GM21367 (cell line): ENCODE measurements around the gene SYT9.
"Not testable (repeated sequence)": the region's sequence is repeated elsewhere in the genome, so short reads cannot be mapped to it uniquely, and the experiment has no call there.

Experiments used
- ATAC-seq: cut with Tn5 transposase; IDR thresholded peaks from one replicate; pipeline ENCODE4 v1.9.1; 2021; ENCODE audit not compliant: unreplicated experiment

Gene SYT9

DNA sequence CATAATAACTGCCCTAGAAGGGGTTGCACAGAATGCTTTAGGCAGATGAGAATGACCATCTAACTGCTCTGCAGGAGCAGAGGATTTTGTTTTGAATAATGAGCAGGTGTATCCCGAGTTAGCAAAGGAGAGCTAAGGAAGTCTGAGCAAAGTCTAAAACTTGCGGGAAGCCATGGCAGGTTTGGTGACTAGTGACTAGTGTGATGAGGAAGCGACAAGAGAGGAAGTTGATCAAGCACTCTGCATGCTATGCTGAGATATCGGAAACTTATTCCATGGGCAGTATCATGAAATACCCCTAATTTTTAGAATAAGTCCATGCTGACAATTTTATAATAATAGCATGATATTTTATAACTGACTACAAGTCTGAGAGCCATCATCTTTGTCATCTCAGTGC, 246.5 kb downstream of the SYT9 start:
- no peak for ATAC-seq

DNA sequence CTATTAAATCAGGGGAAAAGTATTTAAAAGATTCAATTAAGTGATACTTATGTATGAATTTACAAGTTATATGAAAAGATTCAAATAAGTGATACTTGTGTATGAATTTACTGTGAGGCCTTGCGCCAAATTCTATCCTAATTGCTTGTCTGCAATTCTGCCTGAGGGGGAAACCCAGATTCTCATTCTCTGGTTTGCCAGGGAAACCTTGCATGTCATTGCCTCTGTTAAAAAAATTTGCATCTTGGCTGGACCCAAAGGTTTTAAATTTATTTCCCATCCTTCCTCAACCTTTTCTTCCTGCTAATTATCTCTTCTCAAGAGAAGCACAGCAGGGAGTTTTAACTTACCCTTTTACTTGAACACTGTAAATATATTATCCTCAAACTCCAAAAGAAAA, 247.4 kb downstream of the SYT9 start:
- ATAC-seq, result no peak

DNA sequence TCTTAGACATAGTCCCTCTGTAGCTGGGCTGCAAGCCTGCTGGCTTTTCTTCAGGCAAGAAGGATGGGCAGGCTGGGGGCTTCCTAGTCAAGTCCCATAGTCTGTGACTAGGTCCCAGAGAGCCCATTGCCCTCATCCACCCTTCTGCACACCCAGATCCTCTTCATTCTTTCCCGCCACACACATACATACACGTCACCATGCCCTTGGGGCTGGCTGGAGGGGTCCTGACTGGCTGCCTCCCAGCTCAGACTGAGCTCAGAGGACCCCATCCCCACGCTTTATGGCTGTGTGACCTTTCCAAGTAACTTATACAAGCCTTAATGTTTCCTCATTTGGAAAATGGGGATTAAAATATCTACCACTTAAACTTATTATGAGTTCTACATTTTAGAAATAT, 248.5 kb downstream of the SYT9 start:
- no peak for ATAC-seq

DNA sequence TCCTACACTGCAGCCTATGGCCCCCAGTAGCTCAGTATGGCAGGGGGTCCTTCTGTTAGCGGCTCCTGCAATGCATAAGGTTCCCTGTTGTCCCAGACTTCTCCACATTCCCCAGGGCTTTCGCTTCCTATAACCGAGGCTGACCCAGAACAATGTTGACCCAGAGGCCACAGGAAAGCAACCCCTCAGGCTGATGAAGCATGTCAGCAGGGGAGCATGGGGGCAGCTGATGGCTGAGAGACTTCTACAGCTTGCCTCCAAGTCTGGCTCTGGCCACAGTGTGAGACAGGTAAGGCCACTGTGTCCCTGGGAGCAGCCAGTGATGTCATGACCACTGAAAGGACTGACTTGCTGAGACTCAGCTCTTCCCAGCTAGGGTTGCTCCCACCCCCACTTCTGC, 249.5 kb downstream of the SYT9 start:
- ATAC-seq, result no peak

DNA sequence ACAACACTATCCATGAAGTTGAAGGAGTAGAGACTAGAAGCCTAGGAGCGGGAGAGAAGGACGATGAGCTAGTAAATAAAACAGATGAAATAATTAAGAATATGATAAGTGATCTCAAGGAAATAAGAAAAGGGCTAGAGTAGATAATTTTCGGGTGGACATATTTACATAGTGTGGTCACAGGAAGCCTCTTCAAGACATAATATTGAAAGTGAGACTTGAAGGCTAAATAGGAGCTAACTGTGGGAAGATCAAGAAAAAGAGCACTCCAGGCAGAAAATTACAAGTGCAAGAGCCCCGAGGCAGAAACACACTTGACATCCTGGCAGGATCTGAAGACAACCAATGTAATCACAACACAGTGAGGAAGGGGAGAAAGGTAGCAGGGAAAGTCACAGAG, 250.2 kb downstream of the SYT9 start:
- ATAC-seq, result no peak

DNA sequence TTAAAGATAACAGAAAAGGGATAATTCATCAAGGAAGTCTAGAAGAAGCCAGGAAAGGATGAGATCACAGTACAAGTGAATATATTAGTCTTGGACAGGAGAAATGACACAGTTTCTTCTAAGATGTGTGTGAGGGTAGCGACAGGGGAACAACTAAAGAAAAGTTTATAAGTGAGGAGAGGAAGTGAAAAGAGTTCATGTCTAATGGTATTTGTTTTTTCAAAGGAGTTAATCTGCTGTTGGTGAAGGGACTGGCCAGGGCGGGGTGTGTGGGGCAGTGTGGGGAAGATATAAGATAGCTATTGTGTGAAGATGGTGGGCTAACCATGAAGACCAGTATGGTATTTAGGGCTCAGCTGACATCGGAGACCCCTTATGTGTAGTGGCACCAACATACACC, 254.5 kb downstream of the SYT9 start:
- no peak for ATAC-seq

DNA sequence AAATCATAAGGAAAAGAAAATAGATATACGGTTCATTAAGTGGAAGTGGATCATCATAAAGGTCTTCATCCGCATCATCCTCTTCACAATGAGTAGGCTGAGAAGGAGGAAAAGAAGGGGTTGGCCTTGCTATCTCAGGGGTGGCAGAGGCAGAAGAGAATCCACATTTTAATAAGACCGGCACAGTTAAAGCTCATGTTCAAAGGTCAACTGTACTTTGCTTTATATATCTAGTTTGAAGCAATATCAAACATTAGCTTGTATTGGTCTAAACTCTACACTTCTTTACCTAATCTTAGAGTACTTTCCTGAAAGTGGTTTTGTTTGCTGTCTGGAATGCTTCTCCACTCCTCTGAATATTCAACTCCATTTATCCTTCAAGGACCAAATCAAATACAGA, 256.4 kb downstream of the SYT9 start:
- ATAC-seq, result no peak

DNA sequence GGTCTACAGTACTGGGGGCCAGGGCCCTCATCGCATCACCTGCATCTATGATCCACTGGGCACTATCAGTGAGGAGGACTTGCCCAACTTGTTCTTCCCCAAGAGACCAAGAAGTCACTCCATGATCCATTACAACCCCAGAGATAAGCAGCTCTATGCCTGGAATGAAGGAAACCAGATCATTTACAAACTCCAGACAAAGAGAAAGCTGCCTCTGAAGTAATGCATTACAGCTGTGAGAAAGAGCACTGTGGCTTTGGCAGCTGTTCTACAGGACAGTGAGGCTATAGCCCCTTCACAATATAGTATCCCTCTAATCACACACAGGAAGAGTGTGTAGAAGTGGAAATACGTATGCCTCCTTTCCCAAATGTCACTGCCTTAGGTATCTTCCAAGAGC, 258.3 kb downstream of the SYT9 start:
- no peak for ATAC-seq

DNA sequence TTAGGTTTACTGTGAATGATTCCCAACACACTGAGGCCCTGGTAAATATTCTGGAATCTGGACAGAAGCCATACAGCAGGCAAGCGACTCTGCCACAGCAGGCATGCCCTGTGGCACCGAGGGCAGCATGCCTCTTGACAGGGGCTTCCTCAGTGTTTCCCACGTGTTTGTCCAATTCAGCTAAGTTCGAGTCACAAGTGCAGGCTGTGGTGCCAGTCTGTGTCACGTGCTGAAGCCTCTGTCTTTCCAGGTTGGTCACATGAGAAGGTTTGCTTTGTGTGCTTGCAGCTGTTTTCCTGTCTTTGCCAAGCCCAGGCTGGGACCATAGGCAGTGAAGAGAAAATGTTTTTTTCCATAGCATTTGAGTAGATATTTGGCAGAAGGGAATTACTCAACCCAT, 259.7 kb downstream of the SYT9 start:
- ATAC-seq, result no peak

DNA sequence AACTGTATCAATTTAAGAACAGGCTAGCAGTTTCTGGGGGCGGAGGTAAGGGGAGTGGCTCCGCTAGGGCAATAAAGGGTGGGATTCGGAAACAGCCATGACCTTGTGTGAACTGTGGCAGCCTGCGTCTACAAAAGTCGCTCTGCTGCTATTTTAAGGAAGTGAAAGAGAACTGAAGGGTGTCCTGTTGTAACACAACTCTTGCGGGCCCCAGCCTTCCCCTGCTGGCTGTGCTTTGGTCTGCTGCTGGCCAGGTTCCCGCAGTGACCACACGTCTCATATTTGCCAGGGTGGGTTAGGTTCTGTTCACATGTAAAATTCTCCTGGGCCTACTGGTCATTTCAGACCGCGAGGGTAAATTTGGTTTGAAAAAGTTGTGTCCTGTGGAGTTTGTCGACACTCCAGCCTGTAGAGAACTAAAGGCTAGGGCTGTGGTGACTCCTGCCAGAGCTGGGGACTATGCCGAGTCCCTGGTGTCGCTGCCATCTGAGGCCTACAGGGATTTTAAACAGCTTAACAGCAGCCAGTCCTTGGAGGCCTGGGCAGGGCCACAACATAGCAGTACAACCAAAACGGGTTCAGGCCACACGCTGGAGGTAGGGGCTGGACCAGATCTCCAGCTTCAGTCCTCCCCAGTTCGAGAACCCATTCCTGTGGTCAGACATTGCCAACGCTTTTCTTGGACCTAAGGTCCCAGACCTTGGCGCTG, 261.0 kb downstream of the SYT9 start:
- ATAC-seq, result peak; percentile 68

DNA sequence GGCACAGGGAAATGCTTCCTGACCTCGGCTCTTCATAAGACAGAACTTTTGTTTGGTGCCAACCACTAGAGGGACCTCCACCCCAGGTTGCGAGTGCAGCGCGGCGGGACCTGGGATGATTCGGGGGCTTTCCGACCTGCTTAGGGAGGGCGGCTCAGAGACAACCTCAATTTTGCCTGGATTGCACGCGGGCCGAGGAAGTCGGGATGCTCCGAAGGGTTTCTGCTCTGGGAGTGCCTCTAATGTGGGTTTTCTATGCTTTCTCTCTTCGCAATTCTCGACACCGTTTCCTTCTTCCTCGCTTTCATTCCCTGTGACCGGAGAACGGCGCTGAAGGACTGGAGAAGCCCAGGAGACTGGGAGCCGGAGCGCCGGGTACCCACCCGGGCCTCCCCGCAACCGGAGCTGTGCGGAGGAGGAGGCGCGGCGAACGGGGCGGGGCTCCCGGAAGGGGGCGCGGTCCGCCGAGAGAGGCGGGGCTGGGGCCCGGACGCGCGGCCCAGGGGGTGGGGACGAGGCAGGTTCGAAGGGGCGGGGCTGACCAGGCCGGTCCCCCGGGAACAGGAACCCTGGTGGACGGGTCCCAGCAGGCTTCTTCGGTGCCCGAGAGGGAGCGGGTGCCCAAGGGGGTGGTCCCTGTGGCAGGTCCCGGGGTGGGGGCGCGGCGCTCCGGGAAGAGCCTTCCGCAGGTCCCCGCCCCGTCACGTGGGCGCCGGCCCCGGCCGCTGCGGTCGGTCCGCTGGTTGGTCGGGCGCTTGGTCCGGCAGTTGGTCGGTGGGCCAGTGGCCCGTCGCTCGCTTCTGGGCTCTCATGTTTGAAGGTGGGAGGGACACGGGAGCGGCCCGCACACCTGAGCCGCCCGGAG, 261.8 kb downstream of the SYT9 start, which contains the start of gene PPFIBP2:
PPFIBP2 (plus strand) TSS at position 766 of the 865 bp plus-strand sequence. CDS start 35,477 bp downstream, outside the sequence.
- peak; percentile 52 for ATAC-seq

DNA sequence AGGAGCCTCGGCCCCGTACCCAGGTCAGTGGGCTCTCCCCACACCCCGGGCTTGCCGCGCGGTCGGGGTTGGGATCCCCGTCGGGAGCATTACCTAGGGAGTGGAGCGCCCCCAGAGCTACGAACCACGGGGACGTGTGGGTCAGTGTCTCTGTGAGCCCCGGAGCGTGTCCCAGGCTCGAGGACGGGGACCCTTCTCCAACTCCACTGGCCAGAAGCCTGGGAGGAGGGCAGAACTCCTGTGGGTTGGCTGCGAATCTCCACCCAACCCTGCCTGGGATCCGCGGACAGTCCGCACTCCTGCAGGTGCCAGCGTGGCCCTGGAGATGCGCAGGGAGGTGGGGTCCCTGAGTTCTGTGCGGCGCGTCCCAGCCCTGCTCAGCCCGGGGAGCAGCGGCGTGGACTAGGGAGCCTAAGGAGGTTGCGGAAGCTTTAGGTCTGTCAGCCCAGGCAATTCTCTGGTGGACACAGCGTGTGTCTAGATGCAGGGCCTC, 262.4 kb downstream of the SYT9 start:
- ATAC-seq, result peak; percentile 1

DNA sequence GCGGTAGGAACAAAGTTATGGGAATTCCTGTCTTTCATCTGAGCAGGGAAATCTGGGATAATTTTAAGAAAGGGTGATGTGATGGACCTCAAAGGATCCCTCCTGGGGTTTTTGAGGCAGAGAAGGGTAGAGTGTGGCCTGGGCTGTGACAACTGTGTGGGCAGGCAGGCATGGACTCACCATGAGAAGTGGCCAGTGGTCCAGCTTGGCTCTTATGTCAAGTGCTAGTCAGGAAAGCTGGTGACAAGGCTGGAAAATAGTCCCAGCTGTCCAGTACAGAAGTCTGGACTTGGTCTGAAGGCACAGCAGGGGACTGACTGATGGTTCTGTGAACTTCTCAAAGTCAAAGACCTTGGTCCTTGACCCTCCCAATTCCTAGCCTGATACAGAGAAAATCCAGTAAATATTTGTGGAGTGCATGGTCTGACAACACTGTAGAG, 263.8 kb downstream of the SYT9 start:
- no peak for ATAC-seq

DNA sequence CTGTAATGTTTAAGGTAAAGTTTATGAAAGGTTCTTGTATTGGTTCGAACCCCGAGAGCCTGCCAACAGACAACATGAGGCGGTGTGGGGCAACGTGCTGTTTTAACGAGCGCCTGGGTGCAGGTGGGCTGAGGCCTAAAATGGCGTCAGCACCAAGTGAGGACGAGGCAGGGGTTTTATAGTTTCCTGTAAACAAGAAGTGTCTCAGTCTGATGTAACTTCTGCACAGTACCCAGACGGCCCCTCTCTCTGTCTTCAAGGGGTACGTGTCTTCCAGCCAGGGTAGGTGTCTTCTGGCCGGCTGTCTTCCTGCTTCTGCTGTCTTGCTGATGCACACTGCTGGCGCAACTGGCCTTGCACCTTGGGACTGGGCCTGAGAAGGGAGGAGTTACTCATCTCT, 264.8 kb downstream of the SYT9 start:
- no peak for ATAC-seq

DNA sequence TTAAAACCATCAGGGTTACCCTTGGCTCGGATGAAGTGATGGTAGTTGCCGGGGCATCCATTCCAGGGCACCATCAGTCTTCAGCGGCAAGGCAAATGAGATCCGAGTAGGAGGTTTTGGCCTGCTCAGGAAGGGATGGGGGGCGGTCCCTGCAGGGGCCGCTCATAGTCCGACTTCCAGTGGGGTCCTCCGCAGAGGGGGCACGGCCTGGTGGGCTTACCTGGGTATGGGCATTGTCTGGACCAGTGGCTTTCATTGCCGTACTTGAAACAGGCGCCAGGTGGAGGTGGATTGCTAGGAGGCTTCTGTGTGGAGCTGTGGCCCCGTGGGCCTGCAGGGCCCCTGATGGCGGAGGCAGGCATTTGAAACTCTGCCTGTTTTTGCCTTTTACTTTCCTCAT, 266.0 kb downstream of the SYT9 start:
- not testable (repeated sequence) for ATAC-seq
